Mucosa of stomach (tissue), 1 donor: Measurements from ENCODE around the gene TRAPPC11.

Source experiments
- H3K27me3 ChIP-seq: one replicate; pipeline ENCODE4 v1.7.0; 2013; ENCODE audit warnings: mild to moderate bottlenecking, low read length; ENCODE audit not compliant: control insufficient read depth, insufficient read depth
- H3K36me3 ChIP-seq: one replicate; pipeline ENCODE4 v1.7.0; 2013; ENCODE audit warnings: low read length; ENCODE audit not compliant: control insufficient read depth, insufficient read depth
- H3K4me1 ChIP-seq: one replicate; pipeline ENCODE4 v1.7.0; 2013; ENCODE audit warnings: mild to moderate bottlenecking, low read length; ENCODE audit not compliant: control insufficient read depth, insufficient read depth
- H3K4me3 ChIP-seq: one replicate; pipeline ENCODE4 v1.7.0; 2013; ENCODE audit warnings: low read length
- H3K9ac ChIP-seq: one replicate; pipeline ENCODE4 v1.7.0; 2013; ENCODE audit warnings: mild to moderate bottlenecking, low read length, moderate library complexity
- H3K9me3 ChIP-seq: one replicate; pipeline ENCODE4 v1.7.0; 2013; ENCODE audit warnings: mild to moderate bottlenecking, low read length, moderate library complexity; ENCODE audit not compliant: control insufficient read depth
- donor health status: Pancreatic carcinoma.

TRAPPC11 gene

DNA sequence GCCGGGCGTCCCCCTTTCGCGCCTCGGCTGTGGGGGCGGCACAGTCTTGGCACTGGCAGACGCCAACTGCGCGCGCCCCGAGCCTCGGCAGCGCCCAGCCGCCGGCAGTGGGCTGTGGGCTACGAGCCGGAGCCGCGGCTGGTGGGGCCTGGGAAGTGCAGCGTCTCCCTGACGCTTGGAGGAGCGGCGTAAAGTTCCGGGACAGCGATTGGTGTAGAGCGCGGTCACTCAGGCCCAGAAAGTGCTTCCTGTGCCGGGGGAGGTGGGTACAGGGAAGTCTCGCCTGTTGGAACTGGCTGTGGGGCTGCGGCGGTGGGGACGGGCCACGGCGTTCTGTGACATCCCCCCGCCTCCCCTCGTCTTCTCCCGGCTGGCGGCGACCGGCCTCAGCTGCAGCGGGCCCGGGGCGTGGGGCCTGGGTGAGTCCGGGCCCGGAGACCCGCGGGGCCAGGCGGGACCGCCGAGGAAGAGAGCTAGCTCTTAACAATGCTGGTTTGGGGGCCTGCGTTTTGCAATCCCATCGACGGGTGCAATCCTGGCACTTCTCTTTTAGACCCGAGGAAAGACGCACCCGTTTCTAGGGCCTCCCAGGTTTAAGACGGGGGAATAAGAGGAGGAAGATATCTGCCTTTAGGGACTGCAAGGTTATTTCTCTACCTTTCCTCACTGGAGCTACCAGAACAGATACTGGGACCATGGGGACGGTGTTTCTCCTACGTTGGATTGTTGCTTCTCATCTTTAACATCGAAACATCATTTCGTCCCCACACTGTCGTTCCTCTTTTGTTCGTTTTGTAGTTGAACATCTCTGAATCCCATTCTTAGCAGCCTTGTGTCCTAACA, at the start of gene TRAPPC11, which contains the start of gene RWDD4:
TRAPPC11 (plus strand) TSS at position 265 of the 843 bp plus-strand sequence. CDS start 4,575 bp downstream, outside the sequence.
RWDD4 (minus strand) TSS at position 157 of the 843 bp plus-strand sequence. CDS start 233 bp downstream, outside the sequence.
- peak within 1 kb of the TSS; percentile 86 for H3K4me3 ChIP-seq

DNA sequence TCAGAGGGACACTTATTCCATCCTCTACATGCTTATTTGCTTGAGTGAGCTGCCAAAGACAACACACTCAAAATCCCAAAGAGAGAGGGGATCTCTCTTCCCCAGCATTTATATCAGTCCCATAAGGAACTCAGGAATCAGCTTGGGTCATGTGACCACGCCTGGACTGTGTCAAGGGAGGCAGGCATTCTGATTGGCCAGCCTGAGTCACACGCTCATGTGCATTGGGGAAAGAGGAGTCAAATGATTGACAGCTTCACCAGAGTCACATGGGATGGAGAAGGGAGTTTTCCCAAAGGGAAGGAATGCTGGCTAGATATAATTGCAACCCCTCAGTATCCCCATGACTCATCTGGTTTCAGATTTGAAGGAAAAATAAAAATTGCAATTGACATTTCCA, 49.1 kb upstream of the TRAPPC11 start:
- H3K9me3 ChIP-seq: no peaks in the 10 kb centered on the region
- H3K4me3 ChIP-seq: no peak overlapping the region
- no peaks in the 10 kb centered on the region for H3K27me3 ChIP-seq
- no peak overlapping the region for H3K9ac ChIP-seq
- H3K36me3 ChIP-seq: no peaks in the 10 kb centered on the region
- no peaks in the 10 kb centered on the region for H3K4me1 ChIP-seq

More for the DNA sequence above, at the start of gene TRAPPC11, which contains the start of gene RWDD4:
- H3K4me1 ChIP-seq: peaks cover 3% of the 10 kb centered on the region
- H3K27me3 ChIP-seq: no peaks in the 10 kb centered on the region
- H3K9me3 ChIP-seq: no peaks in the 10 kb centered on the region
- H3K9ac ChIP-seq: peak within 1 kb of the TSS; percentile 88
- no peaks in the 10 kb centered on the region for H3K36me3 ChIP-seq

DNA sequence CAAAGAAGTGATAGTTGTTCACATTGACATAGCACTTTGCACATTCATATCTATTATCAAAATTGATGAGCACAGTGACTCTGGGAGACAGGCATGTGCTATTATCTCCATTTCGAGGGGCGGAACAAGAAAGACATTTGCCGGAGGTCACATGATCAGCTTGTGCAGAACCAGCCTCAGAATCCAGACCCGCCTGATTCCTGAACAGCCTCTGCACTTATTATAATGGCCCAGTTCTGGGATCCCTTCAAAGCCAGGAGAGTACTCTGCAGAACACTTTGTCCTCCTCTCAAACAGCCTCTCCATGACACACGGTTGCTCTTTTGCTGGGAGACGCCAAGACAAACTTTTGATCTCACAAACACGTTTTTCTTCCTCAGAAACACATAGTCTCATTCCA, 48.5 kb upstream of the TRAPPC11 start:
- Histone ChIP-seq H3K4me3 (no peak overlapping the region), H3K36me3 (no peaks in the 10 kb centered on the region), H3K4me1 (no peaks in the 10 kb centered on the region), H3K27me3 (no peaks in the 10 kb centered on the region), H3K9me3 (no peaks in the 10 kb centered on the region), H3K9ac (no peak overlapping the region)

DNA sequence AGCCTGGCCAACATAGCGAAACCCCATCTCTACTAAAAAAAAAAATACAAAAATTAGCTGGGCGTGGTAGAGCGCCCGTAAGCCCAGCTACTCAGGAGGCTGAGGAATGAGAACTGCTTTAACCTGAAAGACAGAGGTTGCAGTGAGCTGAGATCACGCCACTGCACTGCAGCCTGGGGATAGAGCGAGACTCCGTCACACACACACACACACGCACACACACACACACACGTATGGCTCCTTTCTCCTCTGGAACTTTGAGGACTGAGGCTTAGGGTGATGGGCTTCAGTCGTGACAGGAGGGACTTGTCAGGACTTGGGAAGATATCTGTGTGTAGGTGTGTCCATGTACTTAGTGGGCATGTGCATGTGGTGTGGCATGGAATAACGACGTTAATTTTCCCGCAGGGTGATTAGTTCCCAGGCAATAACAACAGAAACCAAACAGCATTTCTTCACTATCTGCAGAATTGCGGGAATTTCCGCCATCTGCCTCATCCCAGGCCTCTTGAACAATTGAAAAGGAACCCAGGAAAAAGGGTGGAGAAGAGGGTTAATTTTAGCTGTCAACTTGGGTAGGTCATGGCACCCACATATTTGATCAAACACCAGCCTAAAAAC, 47.8 kb upstream of the TRAPPC11 start:
- Histone ChIP-seq H3K36me3 (no peaks in the 10 kb centered on the region), H3K4me3 (no peak overlapping the region), H3K9ac (no peak overlapping the region), H3K4me1 (no peaks in the 10 kb centered on the region), H3K27me3 (no peaks in the 10 kb centered on the region), H3K9me3 (no peaks in the 10 kb centered on the region)

GRCh38 chr4:183612329-183613250, 46.5 kb upstream of the TRAPPC11 start:
- Histone ChIP-seq H3K4me1 (no peaks in the 10 kb centered on the region), H3K9me3 (no peaks in the 10 kb centered on the region), H3K4me3 (no peak overlapping the region), H3K36me3 (no peaks in the 10 kb centered on the region), H3K27me3 (no peaks in the 10 kb centered on the region), H3K9ac (no peak overlapping the region)

GRCh38 chr4:183617075-183617474, 42.0 kb upstream of the TRAPPC11 start:
- H3K27me3 ChIP-seq: no peaks in the 10 kb centered on the region
- peaks cover 7% of the 10 kb centered on the region for H3K4me1 ChIP-seq
- no peaks in the 10 kb centered on the region for H3K36me3 ChIP-seq
- no peaks in the 10 kb centered on the region for H3K9me3 ChIP-seq
- H3K4me3 ChIP-seq: no peak overlapping the region
- no peak overlapping the region for H3K9ac ChIP-seq

GRCh38 chr4:183618681-183619080, 40.4 kb upstream of the TRAPPC11 start:
- H3K36me3 ChIP-seq: no peaks in the 10 kb centered on the region
- no peaks in the 10 kb centered on the region for H3K9me3 ChIP-seq
- H3K4me1 ChIP-seq: peaks cover 7% of the 10 kb centered on the region
- no peak overlapping the region for H3K4me3 ChIP-seq
- no peaks in the 10 kb centered on the region for H3K27me3 ChIP-seq
- H3K9ac ChIP-seq: no peak overlapping the region

DNA sequence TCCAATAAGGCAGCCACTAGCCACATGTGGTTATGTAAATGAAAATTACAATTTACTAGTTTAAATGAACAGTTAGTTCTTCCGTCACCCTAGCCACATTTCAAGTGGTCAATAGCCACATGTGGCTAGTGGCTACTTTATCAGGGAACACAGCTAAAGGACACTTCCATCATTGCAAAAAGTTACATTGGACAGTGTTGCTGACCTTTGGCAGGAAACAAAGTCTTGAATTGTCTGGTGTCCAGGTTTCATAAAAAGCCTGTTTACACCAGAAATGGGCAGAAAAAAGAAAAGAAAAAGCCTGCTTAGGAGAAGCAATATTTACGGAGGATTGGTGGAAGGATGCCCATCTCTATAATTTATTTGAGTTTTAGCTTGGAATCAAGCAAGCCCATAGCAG, 38.7 kb upstream of the TRAPPC11 start:
- Histone ChIP-seq H3K4me1 (peaks cover 12% of the 10 kb centered on the region), H3K36me3 (no peaks in the 10 kb centered on the region), H3K27me3 (no peaks in the 10 kb centered on the region), H3K9ac (no peak overlapping the region), H3K4me3 (no peak overlapping the region), H3K9me3 (no peaks in the 10 kb centered on the region)

GRCh38 chr4:183621875-183622274, 37.2 kb upstream of the TRAPPC11 start:
- no peaks in the 10 kb centered on the region for H3K27me3 ChIP-seq
- peaks cover 16% of the 10 kb centered on the region for H3K4me1 ChIP-seq
- no peaks in the 10 kb centered on the region for H3K36me3 ChIP-seq
- no peak overlapping the region for H3K4me3 ChIP-seq
- H3K9me3 ChIP-seq: no peaks in the 10 kb centered on the region
- H3K9ac ChIP-seq: no peak overlapping the region

DNA sequence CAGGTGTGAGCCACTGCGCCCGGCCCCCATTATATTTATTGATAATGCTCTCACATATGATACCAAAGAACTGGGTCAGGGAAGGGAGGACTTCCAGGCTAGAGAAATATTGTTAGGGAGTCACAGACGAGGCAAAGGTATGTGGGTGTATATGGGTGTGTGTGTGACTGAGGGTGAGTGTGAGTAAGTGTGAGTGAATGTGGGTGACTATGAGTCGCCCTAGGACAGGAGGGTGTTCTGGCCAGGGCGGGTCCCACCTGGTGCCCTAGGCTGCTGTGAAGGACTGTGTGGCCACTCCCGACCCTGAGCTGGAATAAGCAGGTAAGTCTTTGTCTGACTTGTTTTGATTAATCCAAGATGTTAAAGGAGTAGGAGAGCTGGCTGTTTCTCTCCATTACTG, 34.5 kb upstream of the TRAPPC11 start:
- H3K9ac ChIP-seq: no peak overlapping the region
- H3K4me3 ChIP-seq: no peak overlapping the region
- no peaks in the 10 kb centered on the region for H3K27me3 ChIP-seq
- no peaks in the 10 kb centered on the region for H3K9me3 ChIP-seq
- no peaks in the 10 kb centered on the region for H3K36me3 ChIP-seq
- peaks cover 11% of the 10 kb centered on the region for H3K4me1 ChIP-seq

- Histone ChIP-seq H3K4me1 (peaks cover 9% of the 10 kb centered on the region), H3K9me3 (no peaks in the 10 kb centered on the region), H3K36me3 (no peaks in the 10 kb centered on the region), H3K4me3 (no peak overlapping the region), H3K27me3 (no peaks in the 10 kb centered on the region), H3K9ac (no peak overlapping the region)
Measured at GRCh38 chr4:183626168-183626567, 32.9 kb upstream of the TRAPPC11 start.
